HepG2 (cell line): Measurements from ENCODE around the gene ABCG8. TPM values are rescaled to one million over a fixed set of nuclear protein-coding genes. Genes with fewer than 3 reads are reported as not detected.

Source experiments
- NFE2 ChIP-seq: sonication (generic); formaldehyde crosslinking; IDR thresholded peaks from 2 replicates; pipeline ENCODE4 v1.4.0; 2020; ENCODE audit warnings: missing genetic modification reagents
- RNF219 ChIP-seq: sonication (generic); formaldehyde crosslinking; IDR thresholded peaks from 2 replicates; pipeline ENCODE4 v1.5.0; 2020; ENCODE audit warnings: mild to moderate bottlenecking, missing genetic modification reagents
- ZNF318 ChIP-seq: sonication (generic); formaldehyde crosslinking; IDR thresholded peaks from 2 replicates; pipeline ENCODE4 v1.4.0; 2020; ENCODE audit warnings: mild to moderate bottlenecking, missing genetic modification reagents
- ZNF337 ChIP-seq: sonication (generic); formaldehyde crosslinking; IDR thresholded peaks from 2 replicates; pipeline ENCODE4 v1.5.1; 2020; ENCODE audit warnings: missing genetic modification reagents, low read depth, mild to moderate bottlenecking, borderline replicate concordance
- polyA plus RNA-seq, 8 experiments: library from polyadenylated mRNA; depleted of rRNA in 3 of 8; stranded (reverse) in 7 of 8; unstranded in 1 of 8; fragments of >200 nt; fragmentation: Illumina TruSeq in 4 of 8; extraction: Trizol in 4 of 8; gene quantifications; 2 replicates each; pipeline versions ENCODE4 v1.2.1 to v1.2.3, GENCODE V29; 2011 to 2016; ENCODE audit warnings: low read depth in 4 of 8, missing spikeins in 1 of 8, mixed read lengths in 1 of 8; ENCODE audit not compliant: insufficient read depth in 1 of 8
- total RNA-seq, 5 experiments: library from RNA; depleted of rRNA; stranded (reverse); fragments of >200 nt; fragmentation: Illumina TruSeq; extraction: Trizol; gene quantifications; 2 replicates each; pipeline ENCODE4 v1.2.3, GENCODE V29; 2016; ENCODE audit warnings: low read depth in 1 of 5

ABCG8 gene
- total and polyA plus RNA-seq, 2 of the 13 experiments (the other 11 are each of a cell fraction or from before 2014, with no cell fraction given) = 8.1 to 8.8 TPM

- TF ChIP-seq ZNF318 (CRISPR knock-in tag) = no peak
- TF ChIP-seq RNF219 (CRISPR knock-in tag) = 0 out of 2 replicates have a peak, but pooled peaks have one; percentile 21
- TF ChIP-seq NFE2 (CRISPR knock-in tag) = no peak
- no peak for TF ChIP-seq ZNF337
Observed at GRCh38 chr2:43806719-43807031, 32.1 kb upstream of the ABCG8 start (continued).
